Measurements from ENCODE around the gene HDAC1. TPM values are rescaled to one million over a fixed set of nuclear protein-coding genes. Genes with fewer than 3 reads are reported as not detected.

Gene HDAC1
- 10 to 100 TPM; 56.9 to 61.0 TPM for total RNA-seq
- 143 TPM for polyA plus RNA-seq (2013, experiment 1 of 2)
- 175 TPM for polyA plus RNA-seq (2013, experiment 2 of 2)
- 50.0 to 243 (median 157) reads per million in 172 experiments for total RNA-seq

GRCh38 chr1:32291708-32292538 lies at the start of gene HDAC1:
TSS of gene HDAC1 (plus strand) at chr1:32292083. CDS start at chr1:32292170, 87 bp downstream.
- Histone ChIP-seq H3K9me3 (ENCODE audit: control insufficient read depth in 1 of 2, insufficient read depth in 1 of 2, low read length in 2 of 2) (no peaks in the 10 kb centered on the region), H3K4me1 (ENCODE audit: insufficient read depth, low read length) (peaks cover 67% of the 10 kb centered on the region), H3K4me3 (ENCODE audit: low read length) (peak within 1 kb of the TSS; percentile 98), H3K36me3 (ENCODE audit: insufficient read depth, low read length) (peaks cover 17% of the 10 kb centered on the region), H3K27me3 (ENCODE audit: control insufficient read depth in 1 of 2, insufficient read depth in 2 of 2, low read length in 2 of 2) (no peaks in the 10 kb centered on the region), H3K27ac (ENCODE audit: low read depth in 1 of 2, low read length in 2 of 2) (peak within 1 kb of the TSS; percentile 81)
- TF ChIP-seq, protein P1, sequence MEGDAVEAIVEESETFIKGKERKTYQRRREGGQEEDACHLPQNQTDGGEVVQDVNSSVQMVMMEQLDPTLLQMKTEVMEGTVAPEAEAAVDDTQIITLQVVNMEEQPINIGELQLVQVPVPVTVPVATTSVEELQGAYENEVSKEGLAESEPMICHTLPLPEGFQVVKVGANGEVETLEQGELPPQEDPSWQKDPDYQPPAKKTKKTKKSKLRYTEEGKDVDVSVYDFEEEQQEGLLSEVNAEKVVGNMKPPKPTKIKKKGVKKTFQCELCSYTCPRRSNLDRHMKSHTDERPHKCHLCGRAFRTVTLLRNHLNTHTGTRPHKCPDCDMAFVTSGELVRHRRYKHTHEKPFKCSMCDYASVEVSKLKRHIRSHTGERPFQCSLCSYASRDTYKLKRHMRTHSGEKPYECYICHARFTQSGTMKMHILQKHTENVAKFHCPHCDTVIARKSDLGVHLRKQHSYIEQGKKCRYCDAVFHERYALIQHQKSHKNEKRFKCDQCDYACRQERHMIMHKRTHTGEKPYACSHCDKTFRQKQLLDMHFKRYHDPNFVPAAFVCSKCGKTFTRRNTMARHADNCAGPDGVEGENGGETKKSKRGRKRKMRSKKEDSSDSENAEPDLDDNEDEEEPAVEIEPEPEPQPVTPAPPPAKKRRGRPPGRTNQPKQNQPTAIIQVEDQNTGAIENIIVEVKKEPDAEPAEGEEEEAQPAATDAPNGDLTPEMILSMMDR (IDR thresholded peaks at IDR 0.05): no peak
- H3K36me3 Mint-ChIP-seq (ENCODE audit: low read depth): peaks cover 41% of the 10 kb centered on the region
- no peaks in the 10 kb centered on the region for H3K27me3 Mint-ChIP-seq
- peak within 1 kb of the TSS; percentile 100 for H3K4me3 Mint-ChIP-seq
- H3K4me1 Mint-ChIP-seq (ENCODE audit: low read depth): peaks cover 54% of the 10 kb centered on the region
- ChIA-PET CTCF (interaction anchor here (0.8 to 3.2 kb wide), 10 partner anchors 11 to 76 kb away, joined by 3 to 27 read pairs (median 5); partner anchors contain the start of genes FAM167B and MARCKSL1), POLR2A (interaction anchor here (0.7 to 9.2 kb wide), 36 partner anchors 8 to 359 kb away, joined by 3 to 175 read pairs (median 6); partner anchors contain the start of genes BSDC1, CCDC28B, FAM167B and KHDRBS1)
- H3K27ac Mint-ChIP-seq: peak within 1 kb of the TSS; percentile 92
- intact Hi-C loops (cut with DNase I, micrococcal nuclease): loop anchor here in 1 of 2 experiments (1.0 to 5.0 kb wide), 6 partner anchors 17 to 185 kb away; partner anchors contain the start of genes CCDC28B, KPNA6 and LCK
- no peaks in the 10 kb centered on the region for H3K9me3 Mint-ChIP-seq
- ATAC-seq (ENCODE audit: poor library complexity): peak; percentile 91
- peak; percentile 93 to 98 (median 96) for DNase-seq

GRCh38 chr1:32242341-32242851 lies 49.5 kb upstream of the HDAC1 start:
- H3K9me3 ChIP-seq (ENCODE audit: control insufficient read depth in 1 of 2, insufficient read depth in 1 of 2, low read length in 2 of 2): no peaks in the 10 kb centered on the region
- no peaks in the 10 kb centered on the region for H3K27me3 Mint-ChIP-seq
- peaks cover 44% of the 10 kb centered on the region for H3K4me1 Mint-ChIP-seq (ENCODE audit: low read depth)
- intact Hi-C loops (cut with DNase I, micrococcal nuclease): loop anchor here in 1 of 2 experiments (5.0 kb wide), 1 partner anchor 95 kb away; the partner anchor contains the start of gene MARCKSL1
- TF ChIP-seq, protein P1 (IDR thresholded peaks at IDR 0.05): no peak
- no peaks in the 10 kb centered on the region for H3K9me3 Mint-ChIP-seq
- H3K4me1 ChIP-seq (ENCODE audit: insufficient read depth, low read length): peaks cover 52% of the 10 kb centered on the region
- ChIA-PET POLR2A (interaction anchor here (1.2 to 21.2 kb wide), 4 partner anchors 20 to 49 kb away, joined by 3 to 543 read pairs (median 6); partner anchors contain the start of genes CCDC28B and HDAC1), CTCF (interaction anchor here (1.0 to 2.0 kb wide), 2 partner anchors 13 to 93 kb away, joined by 3 to 5 read pairs; partner anchors contain the start of gene MARCKSL1)
- ATAC-seq (ENCODE audit: poor library complexity) (no peak), DNase-seq (peak in 1 of 14 experiments; percentile 37)
- no peaks in the 10 kb centered on the region for H3K27me3 ChIP-seq (ENCODE audit: control insufficient read depth in 1 of 2, insufficient read depth in 2 of 2, low read length in 2 of 2)
- H3K27ac ChIP-seq (ENCODE audit: low read depth in 1 of 2, low read length in 2 of 2): no peak overlapping the region
- H3K36me3 ChIP-seq (ENCODE audit: insufficient read depth, low read length): no peaks in the 10 kb centered on the region
- no peak overlapping the region for H3K4me3 ChIP-seq (ENCODE audit: low read length)
- peak overlapping the region; percentile 49 for H3K4me3 Mint-ChIP-seq
- peaks cover 4% of the 10 kb centered on the region for H3K36me3 Mint-ChIP-seq (ENCODE audit: low read depth)
- H3K27ac Mint-ChIP-seq: peak overlapping the region; percentile 55

- CTCF ChIA-PET: interaction anchor here (1.0 to 4.5 kb wide), 4 partner anchors 7 to 126 kb away, joined by 3 to 48 read pairs (median 4); no protein-coding TSS in a partner anchor
- Mint-ChIP-seq H3K36me3 (ENCODE audit: low read depth) (peaks cover 11% of the 10 kb centered on the region), H3K9me3 (no peaks in the 10 kb centered on the region), H3K27me3 (no peaks in the 10 kb centered on the region), H3K4me3 (peak within 1 kb of the TSS; percentile 86), H3K4me1 (ENCODE audit: low read depth) (peaks cover 61% of the 10 kb centered on the region), H3K27ac (peak within 1 kb of the TSS; percentile 99)
- Histone ChIP-seq H3K27me3 (ENCODE audit: control insufficient read depth in 1 of 2, insufficient read depth in 2 of 2, low read length in 2 of 2) (no peaks in the 10 kb centered on the region), H3K4me1 (ENCODE audit: insufficient read depth, low read length) (peaks cover 67% of the 10 kb centered on the region), H3K36me3 (ENCODE audit: insufficient read depth, low read length) (no peaks in the 10 kb centered on the region), H3K27ac (ENCODE audit: low read depth in 1 of 2, low read length in 2 of 2) (peak within 1 kb of the TSS; percentile 87 to 94), H3K9me3 (ENCODE audit: control insufficient read depth in 1 of 2, insufficient read depth in 1 of 2, low read length in 2 of 2) (no peaks in the 10 kb centered on the region), H3K4me3 (ENCODE audit: low read length) (peak within 1 kb of the TSS; percentile 41)
- TF ChIP-seq, protein P1 (IDR thresholded peaks at IDR 0.05): no peak
- DNase-seq (no peak), ATAC-seq (ENCODE audit: poor library complexity) (no peak)
- POLR2A ChIA-PET: interaction anchor here (1.8 to 21.2 kb wide), 5 partner anchors 15 to 148 kb away, joined by 5 to 543 read pairs (median 80); partner anchors contain the start of genes BSDC1 and HDAC1
- intact Hi-C loops (cut with DNase I, micrococcal nuclease): no loop called here
These were observed 45.0 kb upstream of the HDAC1 start, which contains the start of gene FAM167B for GRCh38 chr1:32246888-32247273. TSS of gene FAM167B (plus strand) at chr1:32247222. CDS start at chr1:32247422, 200 bp downstream.
